ENCODE data around the gene COMMD9.

Gene COMMD9

GRCh38 chr11:36296884-36297543 is 7.8 kb upstream of the COMMD9 start:
- DNase-seq (ENCODE audit: low read depth in 1 of 2, low spot score in 1 of 2) = no peak

GRCh38 chr11:36295926-36296325 is 6.7 kb upstream of the COMMD9 start, which contains the start of gene PRR5L:
Gene PRR5L, plus strand, starts transcription at chr11:36296288. Its CDS starts 104,834 bp downstream, at chr11:36401122.
- DNase-seq (ENCODE audit: low read depth in 1 of 2, low spot score in 1 of 2) = no peak

GRCh38 chr11:36292311-36292722 is 3.1 kb upstream of the COMMD9 start:
- DNase-seq (ENCODE audit: low read depth in 1 of 2, low spot score in 1 of 2) = no peak

- DNase-seq (ENCODE audit: low read depth in 1 of 2, low spot score in 1 of 2) = no peak
Measured at GRCh38 chr11:36288442-36289225, 590 bp downstream of the COMMD9 start.

- no peak for DNase-seq (ENCODE audit: low read depth in 1 of 2, low spot score in 1 of 2)
Measured at GRCh38 chr11:36282926-36283325, 6.3 kb downstream of the COMMD9 start.

GRCh38 chr11:36281850-36282249 is 7.4 kb downstream of the COMMD9 start:
- no peak for DNase-seq (ENCODE audit: low read depth in 1 of 2, low spot score in 1 of 2)

GRCh38 chr11:36280531-36280930 is 8.7 kb downstream of the COMMD9 start:
- DNase-seq (ENCODE audit: low read depth in 1 of 2, low spot score in 1 of 2) = no peak

- DNase-seq (ENCODE audit: low read depth in 1 of 2, low spot score in 1 of 2) = no peak
Measured at GRCh38 chr11:36278531-36279282, 10.5 kb downstream of the COMMD9 start.

- DNase-seq (ENCODE audit: low read depth in 1 of 2, low spot score in 1 of 2) = no peak
Measured at GRCh38 chr11:36274414-36274813, 14.8 kb downstream of the COMMD9 start.

- no peak for DNase-seq (ENCODE audit: low read depth in 1 of 2, low spot score in 1 of 2)
Measured at GRCh38 chr11:36273110-36273509, 16.1 kb downstream of the COMMD9 start.

GRCh38 chr11:36271794-36272407 is 17.3 kb downstream of the COMMD9 start:
- no peak for DNase-seq (ENCODE audit: low read depth in 1 of 2, low spot score in 1 of 2)

- no peak for DNase-seq (ENCODE audit: low read depth in 1 of 2, low spot score in 1 of 2)
Measured at GRCh38 chr11:36270701-36271100, 18.5 kb downstream of the COMMD9 start.

- no peak for DNase-seq (ENCODE audit: low read depth in 1 of 2, low spot score in 1 of 2)
Measured at GRCh38 chr11:36268337-36268985, 20.8 kb downstream of the COMMD9 start.

GRCh38 chr11:36266767-36267166 is 22.5 kb downstream of the COMMD9 start:
- no peak for DNase-seq (ENCODE audit: low read depth in 1 of 2, low spot score in 1 of 2)

- peak; percentile 14 to 16 for DNase-seq (ENCODE audit: low read depth in 1 of 2, low spot score in 1 of 2)
Measured at GRCh38 chr11:36265793-36266628, 23.2 kb downstream of the COMMD9 start.

- DNase-seq (ENCODE audit: low read depth in 1 of 2, low spot score in 1 of 2) = no peak
Measured at GRCh38 chr11:36264973-36265344, 24.3 kb downstream of the COMMD9 start.

- no peak for DNase-seq (ENCODE audit: low read depth in 1 of 2, low spot score in 1 of 2)
Measured at GRCh38 chr11:36264011-36264972, 24.9 kb downstream of the COMMD9 start.

- DNase-seq (ENCODE audit: low read depth in 1 of 2, low spot score in 1 of 2) = no peak
Measured at GRCh38 chr11:36261094-36261493, 28.1 kb downstream of the COMMD9 start.

Data from activated T-helper 1 cell treated with anti-CD3 and anti-CD28 coated beads, Interleukin-2, amount 50 U/mL, for 16 hours (primary cell).